Caco-2 (cell line): ENCODE measurements around the gene ATP2A1. TPM values are rescaled to one million over a fixed set of nuclear protein-coding genes. Genes with fewer than 3 reads are reported as not detected.

Experiments
- BruUV-seq: library from RNA; stranded (reverse); fragments of 400-500 nt; replicated peaks from 2 replicates; lab custom pipeline; 2021; lab: Mats Ljungman, UMichigan
- CTCF ChIA-PET: fragments of 300-600 bp; sonication (Branson Sonifier 250); formaldehyde crosslinking; loops from one replicate; lab custom pipeline; 2022; ENCODE audit warnings: antibody characterized with exemption; lab: Charles Lee
- POLR2A ChIA-PET: fragments of 300-600 bp; sonication (Branson Sonifier 250); formaldehyde crosslinking; loops from one replicate; lab custom pipeline; 2022; ENCODE audit warnings: antibody characterized with exemption; lab: Charles Lee
- DNase-seq, 2 experiments: peaks; one replicate each; pipeline versions ENCODE4 v3.0.0 to v3.0.0-alpha.2; 2020 to 2022
- H3K27me3 ChIP-seq: replicated peaks from 2 replicates; pipeline ENCODE4 v1.6.0; 2011; ENCODE audit warnings: low read length; ENCODE audit not compliant: control insufficient read depth, insufficient read depth
- H3K36me3 ChIP-seq: 2 replicates; pipeline ENCODE4 v1.5.1; 2011; ENCODE audit warnings: low read length; ENCODE audit not compliant: control insufficient read depth, insufficient read depth
- H3K4me1 ChIP-seq: fragments of 250-450 bp; sonication (Bioruptor Pico); 2 replicates; pipeline ENCODE4 v1.5.1; 2020; ENCODE audit warnings: mild to moderate bottlenecking
- H3K4me3 ChIP-seq: 2 replicates; pipeline ENCODE4 v1.5.1; 2011; ENCODE audit warnings: low read depth, mild to moderate bottlenecking, control low read depth, low read length
- H3K9me3 ChIP-seq: fragments of 250-450 bp; sonication (Bioruptor Pico); 2 replicates; pipeline ENCODE4 v1.5.1; 2020; ENCODE audit warnings: mild to moderate bottlenecking, moderate library complexity
- H3K27ac Mint-ChIP-seq: one replicate; pipeline ENCODE4 v1.8.0; 2022; ENCODE audit warnings: mixed read lengths; ENCODE audit not compliant: unreplicated experiment
- H3K27me3 Mint-ChIP-seq: one replicate; pipeline ENCODE4 v1.8.0; 2022; ENCODE audit warnings: mixed read lengths; ENCODE audit not compliant: insufficient read depth, unreplicated experiment
- H3K36me3 Mint-ChIP-seq: one replicate; pipeline ENCODE4 v1.8.0; 2022; ENCODE audit warnings: mild to moderate bottlenecking, mixed read lengths; ENCODE audit not compliant: insufficient read depth, unreplicated experiment
- H3K4me1 Mint-ChIP-seq: one replicate; pipeline ENCODE4 v1.8.0; 2022; ENCODE audit warnings: low read depth, mixed read lengths; ENCODE audit not compliant: unreplicated experiment
- H3K4me3 Mint-ChIP-seq: one replicate; pipeline ENCODE4 v1.8.0; 2022; ENCODE audit warnings: mild to moderate bottlenecking, moderate library complexity, mixed read lengths; ENCODE audit not compliant: unreplicated experiment
- H3K9me3 Mint-ChIP-seq: one replicate; pipeline ENCODE4 v1.8.0; 2022; ENCODE audit warnings: mixed read lengths; ENCODE audit not compliant: unreplicated experiment
- CTCF ChIP-seq, 2 experiments: fragments of 200-600 bp in 1 of 2; IDR thresholded peaks; 1 replicate in 1 of 2; 2 replicates in 1 of 2; pipeline versions ENCODE4 v1.5.1 to v1.8.0; 2011 to 2022; ENCODE audit warnings: antibody characterized with exemption in 1 of 2, control low read depth in 1 of 2, inconsistent platforms in 1 of 2, low read depth in 1 of 2, low read length in 1 of 2, mild to moderate bottlenecking in 1 of 2, moderate library complexity in 1 of 2; ENCODE audit not compliant: insufficient read depth in 1 of 2, severe bottlenecking in 1 of 2, unreplicated experiment in 1 of 2
- intact Hi-C: fragments of 100-400 bp; cut with micrococcal nuclease; formaldehyde crosslinking; loops from one replicate; pipeline ENCODE4 v1.10.0; 2022; ENCODE audit not compliant: unreplicated experiment
- total RNA-seq: library from RNA; stranded (reverse); gene quantifications from 2 replicates; pipeline ENCODE4 v1.2.3, GENCODE V29; 2022

ATP2A1 gene
- total RNA-seq, 1 experiment from 2014 or later: 2.3 TPM

GRCh38 chr16:28931801-28932225, 53.5 kb downstream of the ATP2A1 start, which contains the start of gene CD19:
Gene CD19, plus strand, starts transcription at chr16:28931971. Its CDS starts 30 bp downstream, at chr16:28932001.
- no peaks in the 10 kb centered on the region for H3K9me3 Mint-ChIP-seq
- Histone ChIP-seq H3K36me3 (no peaks in the 10 kb centered on the region), H3K4me1 (no peaks in the 10 kb centered on the region), H3K27me3 (no peaks in the 10 kb centered on the region), H3K9me3 (no peaks in the 10 kb centered on the region), H3K4me3 (no peak within 1 kb of the TSS)
- no peaks in the 10 kb centered on the region for H3K27me3 Mint-ChIP-seq
- no peak for DNase-seq
- POLR2A ChIA-PET: no interaction called here
- H3K36me3 Mint-ChIP-seq: no peaks in the 10 kb centered on the region
- H3K27ac Mint-ChIP-seq: peak within 1 kb of the TSS; percentile 17
- no TSS peak for BruUV-seq
- peaks cover 6% of the 10 kb centered on the region for H3K4me1 Mint-ChIP-seq
- CTCF ChIA-PET: interaction anchor here (0.7 kb wide), 1 partner anchor 75 kb away, joined by 3 read pairs; no protein-coding TSS in a partner anchor
- TF ChIP-seq CTCF (IDR thresholded peaks at IDR 0.05; ENCODE audit: insufficient read depth in 1 of 2, low read depth in 1 of 2, low read length in 1 of 2, severe bottlenecking in 1 of 2, unreplicated experiment in 1 of 2): no peak
- H3K4me3 Mint-ChIP-seq: no peak within 1 kb of the TSS
- intact Hi-C loops: no loop called here

DNA sequence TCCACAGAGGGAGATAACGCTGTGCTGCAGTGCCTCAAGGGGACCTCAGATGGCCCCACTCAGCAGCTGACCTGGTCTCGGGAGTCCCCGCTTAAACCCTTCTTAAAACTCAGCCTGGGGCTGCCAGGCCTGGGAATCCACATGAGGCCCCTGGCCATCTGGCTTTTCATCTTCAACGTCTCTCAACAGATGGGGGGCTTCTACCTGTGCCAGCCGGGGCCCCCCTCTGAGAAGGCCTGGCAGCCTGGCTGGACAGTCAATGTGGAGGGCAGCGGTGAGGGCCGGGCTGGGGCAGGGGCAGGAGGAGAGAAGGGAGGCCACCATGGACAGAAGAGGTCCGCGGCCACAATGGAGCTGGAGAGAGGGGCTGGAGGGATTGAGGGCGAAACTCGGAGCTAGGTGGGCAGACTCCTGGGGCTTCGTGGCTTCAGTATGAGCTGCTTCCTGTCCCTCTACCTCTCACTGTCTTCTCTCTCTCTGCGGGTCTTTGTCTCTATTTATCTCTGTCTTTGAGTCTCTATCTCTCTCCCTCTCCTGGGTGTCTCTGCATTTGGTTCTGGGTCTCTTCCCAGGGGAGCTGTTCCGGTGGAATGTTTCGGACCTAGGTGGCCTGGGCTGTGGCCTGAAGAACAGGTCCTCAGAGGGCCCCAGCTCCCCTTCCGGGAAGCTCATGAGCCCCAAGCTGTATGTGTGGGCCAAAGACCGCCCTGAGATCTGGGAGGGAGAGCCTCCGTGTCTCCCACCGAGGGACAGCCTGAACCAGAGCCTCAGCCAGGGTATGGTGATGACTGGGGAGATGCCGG, 54.3 kb downstream of the ATP2A1 start:
- H3K9me3 ChIP-seq: no peaks in the 10 kb centered on the region
- DNase-seq: no peak
- Mint-ChIP-seq H3K36me3 (no peaks in the 10 kb centered on the region), H3K27ac (peak overlapping the region; percentile 17), H3K4me3 (no peak overlapping the region), H3K27me3 (no peaks in the 10 kb centered on the region), H3K4me1 (peaks cover 6% of the 10 kb centered on the region), H3K9me3 (no peaks in the 10 kb centered on the region)
- H3K36me3 ChIP-seq: no peaks in the 10 kb centered on the region
- ChIA-PET CTCF (no interaction called here), POLR2A (no interaction called here)
- BruUV-seq: no TSS peak
- TF ChIP-seq CTCF (IDR thresholded peaks at IDR 0.05; ENCODE audit: insufficient read depth in 1 of 2, low read depth in 1 of 2, low read length in 1 of 2, severe bottlenecking in 1 of 2, unreplicated experiment in 1 of 2): no peak
- no peak overlapping the region for H3K4me3 ChIP-seq
- intact Hi-C loops: no loop called here
- no peaks in the 10 kb centered on the region for H3K4me1 ChIP-seq
- no peaks in the 10 kb centered on the region for H3K27me3 ChIP-seq

DNA sequence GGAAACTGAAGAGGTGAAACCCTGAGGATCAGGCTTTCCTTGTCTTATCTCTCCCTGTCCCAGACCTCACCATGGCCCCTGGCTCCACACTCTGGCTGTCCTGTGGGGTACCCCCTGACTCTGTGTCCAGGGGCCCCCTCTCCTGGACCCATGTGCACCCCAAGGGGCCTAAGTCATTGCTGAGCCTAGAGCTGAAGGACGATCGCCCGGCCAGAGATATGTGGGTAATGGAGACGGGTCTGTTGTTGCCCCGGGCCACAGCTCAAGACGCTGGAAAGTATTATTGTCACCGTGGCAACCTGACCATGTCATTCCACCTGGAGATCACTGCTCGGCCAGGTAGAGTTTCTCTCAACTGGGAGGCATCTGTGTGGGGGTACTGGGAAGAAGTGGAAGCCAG, 54.9 kb downstream of the ATP2A1 start:
- no peaks in the 10 kb centered on the region for H3K27me3 Mint-ChIP-seq
- ChIA-PET POLR2A (no interaction called here), CTCF (no interaction called here)
- H3K36me3 Mint-ChIP-seq: no peaks in the 10 kb centered on the region
- Histone ChIP-seq H3K4me3 (no peak overlapping the region), H3K36me3 (no peaks in the 10 kb centered on the region), H3K4me1 (no peaks in the 10 kb centered on the region), H3K9me3 (no peaks in the 10 kb centered on the region), H3K27me3 (no peaks in the 10 kb centered on the region)
- BruUV-seq: no TSS peak
- no peak for TF ChIP-seq CTCF (IDR thresholded peaks at IDR 0.05; ENCODE audit: insufficient read depth in 1 of 2, low read depth in 1 of 2, low read length in 1 of 2, severe bottlenecking in 1 of 2, unreplicated experiment in 1 of 2)
- no peak overlapping the region for H3K4me3 Mint-ChIP-seq
- H3K27ac Mint-ChIP-seq: peak overlapping the region; percentile 17
- intact Hi-C loops: no loop called here
- H3K4me1 Mint-ChIP-seq: peaks cover 6% of the 10 kb centered on the region
- H3K9me3 Mint-ChIP-seq: no peaks in the 10 kb centered on the region
- DNase-seq: no peak
